Stomach (tissue), 9 donors: ENCODE data around the gene TENM4. TPM values are rescaled to one million over a fixed set of nuclear protein-coding genes. Genes with fewer than 3 reads are reported as not detected.

ENCODE experiments used
- DNase-seq, 2 donors: peaks; one replicate each; pipeline versions ENCODE4 v3.0.0 to v3.0.0-alpha.2; 2013 to 2019
- H3K27ac ChIP-seq, 5 donors: fragments of 200-600 bp in 4 of 5; sonication (generic) in 4 of 5; one replicate each; pipeline ENCODE4 v1.5.1; 2013 to 2019; ENCODE audit warnings: mild to moderate bottlenecking in 1 of 5, moderate library complexity in 1 of 5
- H3K27me3 ChIP-seq, 3 donors: fragments of 200-600 bp; sonication (generic); one replicate each; pipeline ENCODE4 v1.5.1; 2017 to 2019; ENCODE audit warnings: mixed run types in 1 of 3
- H3K36me3 ChIP-seq, 4 donors: fragments of 200-600 bp; sonication (generic); 1 replicate in 3 of 4; 2 replicates in 1 of 4; pipeline ENCODE4 v1.5.1; 2016 to 2019
- H3K4me1 ChIP-seq, 4 donors: fragments of 200-600 bp; sonication (generic); one replicate each; pipeline ENCODE4 v1.5.1; 2016 to 2019
- H3K4me3 ChIP-seq, 4 donors: fragments of 200-600 bp; sonication (generic) in 3 of 4; one replicate each; pipeline ENCODE4 v1.5.1; 2016 to 2019; ENCODE audit warnings: mild to moderate bottlenecking in 1 of 4
- H3K9me3 ChIP-seq, 4 donors: fragments of 200-600 bp; sonication (generic); one replicate each; pipeline ENCODE4 v1.5.1; 2016 to 2019
- EP300 ChIP-seq: sonication (generic); formaldehyde crosslinking; IDR thresholded peaks from one replicate; pipeline ENCODE4 v1.6.1; 2017; ENCODE audit warnings: antibody characterized with exemption
- POLR2A ChIP-seq, 4 donors: fragments of 450-650 bp; IDR thresholded peaks; one replicate each; pipeline ENCODE4 v1.6.1; 2016; ENCODE audit warnings: antibody characterized with exemption in 4 of 4, control low read depth in 2 of 4, mild to moderate bottlenecking in 1 of 4, moderate library complexity in 1 of 4
- POLR2AphosphoS5 ChIP-seq, 3 donors: sonication (generic); formaldehyde crosslinking; IDR thresholded peaks; one replicate each; pipeline ENCODE4 v1.6.1; 2016; ENCODE audit warnings: antibody characterized with exemption in 3 of 3
- WGBS, 5 donors: extraction: QIAGEN DNeasy Blood & Tissue Kit in 3 of 5; methylation state at CpG; one replicate each; pipeline versions ENCODE4 v1.1.5 to v1.1.7; 2013 to 2018; 5-methylcytosine and 5-hydroxymethylcytosine counted together
- intact Hi-C: fragments of 100-400 bp; cut with DNase I; formaldehyde crosslinking; loops from one replicate; pipeline ENCODE4 v1.15.1; 2023; ENCODE audit warnings: low total_unique reads
- polyA plus RNA-seq, 3 donors: library from polyadenylated mRNA; stranded (reverse); fragments of 200-250 nt; gene quantifications; one replicate each; pipeline ENCODE4 v1.2.3, GENCODE V29; 2013
- total RNA-seq, 5 donors: library from RNA; depleted of rRNA; stranded (reverse); fragments of >200 nt; gene quantifications; one replicate each; pipeline versions ENCODE4 v1.1.0 to v1.2.3, GENCODE V29; 2014 to 2016
- TF ChIP-seq, protein P1 (sequence below), 7 experiments: fragments of 450-650 bp in 4 of 7; fragments of 200-600 bp in 3 of 7; sonication (generic) in 3 of 7; IDR thresholded peaks; one replicate each; pipeline ENCODE4 v1.5.1; 2016 to 2019; ENCODE audit warnings: antibody characterized with exemption in 7 of 7, control low read depth in 2 of 7, mild to moderate bottlenecking in 1 of 7
- donor health status: healthy with polysubstance abuse.
- donor health status: Bipolar disorder and iron deficiency.
- donor health status: healthy.

The TENM4 gene
- total and polyA plus RNA-seq, 8 donors, result 0.06 to 13.2 (median 0.87) TPM; not detected in 1

DNA sequence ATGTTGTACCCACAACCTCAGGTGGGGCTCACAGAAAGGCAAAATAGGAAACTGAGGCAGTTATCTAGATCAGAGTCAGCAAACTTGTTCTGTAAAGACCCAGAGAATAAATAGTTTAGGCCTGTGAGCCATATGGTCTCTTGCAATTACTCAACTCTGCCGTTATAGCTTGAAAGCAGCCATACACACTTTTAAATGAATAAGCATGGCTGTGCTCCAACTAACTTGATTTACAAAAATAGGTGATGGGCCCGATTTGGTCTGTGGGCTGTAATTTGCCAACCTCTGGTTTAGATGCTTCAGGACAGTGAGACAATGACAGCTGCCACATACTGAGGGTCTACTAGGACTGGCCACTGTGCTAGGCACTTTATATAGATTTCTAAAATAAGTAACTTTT is 667.3 kb downstream of the TENM4 start:
- no peaks in the 10 kb centered on the region for H3K4me1 ChIP-seq
- intact Hi-C loops, result no loop called here

DNA sequence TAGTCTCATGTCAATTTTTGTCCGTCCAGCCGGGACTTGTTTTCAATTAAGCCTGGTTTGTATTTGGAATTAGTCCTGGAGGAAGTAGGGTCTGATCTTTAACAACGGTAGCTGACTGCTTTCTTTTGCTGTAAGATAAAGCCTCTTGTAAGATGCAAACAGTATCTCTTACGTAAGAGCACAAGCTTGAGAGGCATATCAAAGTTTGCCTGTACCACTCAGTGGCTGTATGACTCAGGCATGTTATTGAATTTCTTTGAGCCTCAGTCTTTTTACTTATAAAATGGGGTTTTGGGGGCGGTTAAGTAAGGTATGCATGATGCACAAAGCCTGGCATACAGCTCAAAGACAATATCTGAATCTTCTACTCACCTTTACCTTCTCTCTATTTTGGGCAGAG is 667.8 kb downstream of the TENM4 start:
- Histone ChIP-seq H3K27ac (no peak overlapping the region), H3K27me3 (no peaks in the 10 kb centered on the region), H3K4me1 (no peaks in the 10 kb centered on the region), H3K9me3 (no peaks in the 10 kb centered on the region), H3K36me3 (no peaks in the 10 kb centered on the region), H3K4me3 (no peak overlapping the region)
- TF ChIP-seq POLR2A (IDR thresholded peaks at IDR 0.05), result no peak
- no peak for TF ChIP-seq EP300
- DNase-seq, result no peak
- 65 to 74% (median 71%) methylated on average over 5 of the region's 5 CpGs for WGBS, 5 donors
- intact Hi-C loops, result no loop called here

More for the DNA sequence above, 667.3 kb downstream of the TENM4 start:
- H3K27me3 ChIP-seq, result no peaks in the 10 kb centered on the region
- H3K27ac ChIP-seq, result no peak overlapping the region
- H3K4me3 ChIP-seq, result no peak overlapping the region
- TF ChIP-seq, protein P1, sequence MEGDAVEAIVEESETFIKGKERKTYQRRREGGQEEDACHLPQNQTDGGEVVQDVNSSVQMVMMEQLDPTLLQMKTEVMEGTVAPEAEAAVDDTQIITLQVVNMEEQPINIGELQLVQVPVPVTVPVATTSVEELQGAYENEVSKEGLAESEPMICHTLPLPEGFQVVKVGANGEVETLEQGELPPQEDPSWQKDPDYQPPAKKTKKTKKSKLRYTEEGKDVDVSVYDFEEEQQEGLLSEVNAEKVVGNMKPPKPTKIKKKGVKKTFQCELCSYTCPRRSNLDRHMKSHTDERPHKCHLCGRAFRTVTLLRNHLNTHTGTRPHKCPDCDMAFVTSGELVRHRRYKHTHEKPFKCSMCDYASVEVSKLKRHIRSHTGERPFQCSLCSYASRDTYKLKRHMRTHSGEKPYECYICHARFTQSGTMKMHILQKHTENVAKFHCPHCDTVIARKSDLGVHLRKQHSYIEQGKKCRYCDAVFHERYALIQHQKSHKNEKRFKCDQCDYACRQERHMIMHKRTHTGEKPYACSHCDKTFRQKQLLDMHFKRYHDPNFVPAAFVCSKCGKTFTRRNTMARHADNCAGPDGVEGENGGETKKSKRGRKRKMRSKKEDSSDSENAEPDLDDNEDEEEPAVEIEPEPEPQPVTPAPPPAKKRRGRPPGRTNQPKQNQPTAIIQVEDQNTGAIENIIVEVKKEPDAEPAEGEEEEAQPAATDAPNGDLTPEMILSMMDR (IDR thresholded peaks at IDR 0.05), result no peak
- TF ChIP-seq POLR2AphosphoS5 (IDR thresholded peaks at IDR 0.05) (no peak), EP300 (no peak), POLR2A (IDR thresholded peaks at IDR 0.05) (no peak)
- 65 to 80% (median 76%) methylated on average over 2 of the region's 2 CpGs for WGBS, 5 donors
- no peaks in the 10 kb centered on the region for H3K36me3 ChIP-seq
- H3K9me3 ChIP-seq, result no peaks in the 10 kb centered on the region
- DNase-seq, result no peak

DNA sequence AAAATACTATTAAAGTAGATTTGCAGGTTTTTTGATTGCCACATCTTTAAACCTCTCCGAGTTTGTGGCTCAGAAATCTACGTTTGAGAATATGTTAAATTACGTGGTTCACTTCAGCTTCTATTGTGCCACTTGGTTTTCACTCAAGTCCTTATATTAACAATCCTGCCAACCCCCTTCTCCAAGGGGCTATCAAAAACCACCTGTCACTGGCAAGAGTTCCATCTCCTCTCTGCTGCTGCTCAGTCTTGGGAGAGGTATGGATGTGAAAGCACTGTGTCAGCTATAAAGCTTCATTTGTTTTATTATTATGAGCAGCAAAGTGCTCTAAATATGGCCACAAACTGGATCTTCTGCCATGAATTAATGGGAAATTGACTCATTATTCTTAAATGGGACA is 668.6 kb downstream of the TENM4 start:
- no peak overlapping the region for H3K4me3 ChIP-seq
- H3K27me3 ChIP-seq, result no peaks in the 10 kb centered on the region
- H3K9me3 ChIP-seq, result no peaks in the 10 kb centered on the region
- no peaks in the 10 kb centered on the region for H3K36me3 ChIP-seq
- intact Hi-C loops, result no loop called here
- no peak for TF ChIP-seq POLR2AphosphoS5 (IDR thresholded peaks at IDR 0.05)
- no peak for TF ChIP-seq EP300
- TF ChIP-seq, protein P1 (IDR thresholded peaks at IDR 0.05), result no peak
- TF ChIP-seq POLR2A (IDR thresholded peaks at IDR 0.05), result no peak
- no peaks in the 10 kb centered on the region for H3K4me1 ChIP-seq
- DNase-seq, result no peak
- 90 to 96% (median 94%) methylated on average over 3 of the region's 3 CpGs for WGBS, 5 donors
- H3K27ac ChIP-seq, result no peak overlapping the region

DNA sequence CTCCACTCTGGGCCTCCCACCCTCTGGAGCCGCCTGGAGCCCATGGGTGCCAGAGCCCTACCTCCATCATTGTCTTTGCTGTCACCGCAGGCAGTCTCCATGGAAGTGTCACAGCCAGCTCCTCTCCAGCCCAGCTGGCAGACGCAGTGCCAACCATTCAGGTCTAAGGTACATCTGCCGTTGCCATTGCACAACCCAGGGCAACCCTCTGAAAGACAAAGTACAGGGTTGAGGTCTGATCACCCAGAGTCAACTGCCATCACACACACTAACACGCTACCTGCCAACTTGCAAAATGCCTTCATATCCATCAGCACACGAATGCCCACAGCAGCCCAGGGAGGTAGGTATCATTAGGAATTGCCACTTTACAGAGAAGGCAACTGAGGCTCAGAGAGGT is 669.9 kb downstream of the TENM4 start:
- Histone ChIP-seq H3K36me3 (no peaks in the 10 kb centered on the region), H3K4me1 (no peaks in the 10 kb centered on the region), H3K4me3 (no peak overlapping the region), H3K9me3 (no peaks in the 10 kb centered on the region), H3K27ac (no peak overlapping the region), H3K27me3 (no peaks in the 10 kb centered on the region)
- 95 to 98% (median 96%) methylated on average over 6 of the region's 6 CpGs for WGBS, 5 donors
- intact Hi-C loops, result no loop called here
- DNase-seq, result no peak
- TF ChIP-seq POLR2AphosphoS5 (IDR thresholded peaks at IDR 0.05) (no peak), EP300 (no peak), POLR2A (IDR thresholded peaks at IDR 0.05) (no peak)
- TF ChIP-seq, protein P1 (IDR thresholded peaks at IDR 0.05), result no peak

DNA sequence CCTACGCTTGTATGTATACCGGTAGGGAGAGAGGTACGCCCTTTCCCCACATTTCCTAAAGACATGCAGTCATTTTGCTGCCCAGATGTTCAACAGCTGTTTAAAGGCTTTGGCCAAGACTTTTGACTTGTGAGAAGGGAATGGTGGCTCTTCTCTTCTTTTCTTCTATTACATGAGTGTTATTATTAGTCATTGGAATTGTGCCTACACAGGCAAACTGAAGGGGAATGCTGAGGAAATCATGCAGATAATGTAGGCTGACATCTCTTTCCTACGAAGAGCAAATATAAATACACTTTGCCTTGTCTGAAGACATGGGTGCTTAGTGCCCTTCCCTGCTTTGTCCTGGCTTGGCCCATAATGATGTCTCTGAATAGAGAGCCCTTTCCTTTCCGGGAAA is 671.9 kb downstream of the TENM4 start:
- intact Hi-C loops, result no loop called here
- WGBS, 5 donors, result 73 to 91% (median 88%) methylated on average over 5 of the region's 5 CpGs

More for the DNA sequence above, 671.9 kb downstream of the TENM4 start:
- H3K4me3 ChIP-seq, result no peak overlapping the region
- H3K9me3 ChIP-seq, result no peaks in the 10 kb centered on the region
- TF ChIP-seq POLR2A (IDR thresholded peaks at IDR 0.05), result no peak
- TF ChIP-seq EP300, result no peak
- no peak for TF ChIP-seq POLR2AphosphoS5 (IDR thresholded peaks at IDR 0.05)
- TF ChIP-seq, protein P1 (IDR thresholded peaks at IDR 0.05), result no peak
- H3K27me3 ChIP-seq, result no peaks in the 10 kb centered on the region
- H3K36me3 ChIP-seq, result no peaks in the 10 kb centered on the region
- no peaks in the 10 kb centered on the region for H3K4me1 ChIP-seq
- H3K27ac ChIP-seq, result no peak overlapping the region
- DNase-seq, result no peak
